ENCODE data around the gene TFF1.

Gene TFF1

DNA sequence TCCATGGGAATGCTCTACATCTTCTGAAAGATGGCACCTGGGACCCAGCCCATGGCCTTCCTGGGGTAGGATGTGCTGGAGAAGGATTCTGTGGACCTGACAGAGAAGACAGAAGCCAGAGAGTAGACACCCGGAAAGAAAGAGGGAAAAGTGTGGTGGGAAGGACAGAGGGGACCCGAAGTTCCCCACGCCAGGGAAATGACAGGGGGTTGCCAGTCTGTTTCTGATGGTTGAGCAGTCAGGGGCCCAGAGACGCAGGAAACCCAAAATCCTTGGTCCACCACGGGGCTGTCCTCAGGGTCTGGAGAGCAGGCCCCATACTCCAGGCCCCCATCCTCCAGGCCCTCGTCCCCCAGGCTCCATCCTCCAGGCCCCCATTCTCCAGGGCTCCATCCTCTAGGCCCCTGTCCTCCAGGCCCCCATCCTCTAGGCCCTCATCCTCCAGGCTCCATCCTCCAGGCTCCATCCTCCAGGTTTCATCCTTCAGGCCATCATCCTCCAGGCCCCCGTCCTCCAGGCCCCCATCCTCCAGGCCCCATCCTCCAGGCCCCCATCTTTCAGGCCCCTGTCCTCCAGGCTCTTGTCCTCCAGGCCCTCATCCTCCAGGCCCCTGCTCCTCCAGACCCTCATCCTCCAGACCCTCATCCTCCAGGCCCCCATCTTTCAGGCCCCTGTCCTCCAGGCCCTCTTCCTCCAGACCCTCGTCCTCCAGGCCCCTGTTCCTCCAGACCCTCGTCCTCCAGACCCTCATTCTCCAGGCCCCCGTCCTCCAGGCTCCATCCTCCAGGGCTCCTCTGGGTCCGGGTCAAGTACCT is 14.5 kb downstream of the TFF1 start:
- TF ChIP-seq, protein P1, sequence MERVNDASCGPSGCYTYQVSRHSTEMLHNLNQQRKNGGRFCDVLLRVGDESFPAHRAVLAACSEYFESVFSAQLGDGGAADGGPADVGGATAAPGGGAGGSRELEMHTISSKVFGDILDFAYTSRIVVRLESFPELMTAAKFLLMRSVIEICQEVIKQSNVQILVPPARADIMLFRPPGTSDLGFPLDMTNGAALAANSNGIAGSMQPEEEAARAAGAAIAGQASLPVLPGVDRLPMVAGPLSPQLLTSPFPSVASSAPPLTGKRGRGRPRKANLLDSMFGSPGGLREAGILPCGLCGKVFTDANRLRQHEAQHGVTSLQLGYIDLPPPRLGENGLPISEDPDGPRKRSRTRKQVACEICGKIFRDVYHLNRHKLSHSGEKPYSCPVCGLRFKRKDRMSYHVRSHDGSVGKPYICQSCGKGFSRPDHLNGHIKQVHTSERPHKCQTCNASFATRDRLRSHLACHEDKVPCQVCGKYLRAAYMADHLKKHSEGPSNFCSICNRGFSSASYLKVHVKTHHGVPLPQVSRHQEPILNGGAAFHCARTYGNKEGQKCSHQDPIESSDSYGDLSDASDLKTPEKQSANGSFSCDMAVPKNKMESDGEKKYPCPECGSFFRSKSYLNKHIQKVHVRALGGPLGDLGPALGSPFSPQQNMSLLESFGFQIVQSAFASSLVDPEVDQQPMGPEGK (CRISPR knock-in tag; IDR thresholded peaks at IDR 0.05; ENCODE audit: borderline replicate concordance) = no peak
- TF ChIP-seq ZNF70 (CRISPR knock-in tag; IDR thresholded peaks at IDR 0.05) (no peak), GLIS3 (CRISPR knock-in tag; IDR thresholded peaks at IDR 0.05) (no peak), TSHZ2 (CRISPR knock-in tag; IDR thresholded peaks at IDR 0.05) (no peak), ARNTL (CRISPR knock-in tag; IDR thresholded peaks at IDR 0.05; ENCODE audit: borderline replicate concordance, low read depth) (no peak), ESRRG (CRISPR knock-in tag; IDR thresholded peaks at IDR 0.05) (no peak), ZFP30 (CRISPR knock-in tag; IDR thresholded peaks at IDR 0.05) (no peak), TCF4 (CRISPR knock-in tag; IDR thresholded peaks at IDR 0.05; ENCODE audit: borderline replicate concordance) (no peak), CREB5 (CRISPR knock-in tag; IDR thresholded peaks at IDR 0.05; ENCODE audit: low read depth) (no peak), PPARA (CRISPR knock-in tag; IDR thresholded peaks at IDR 0.05; ENCODE audit: borderline replicate concordance) (no peak)
- no peak for ATAC-seq

GRCh38 chr21:42350927-42351426 is 15.4 kb downstream of the TFF1 start, which contains the start of gene TFF2:
TFF2 (minus strand) TSS chr21:42350994; CDS start chr21:42350957, 37 bp downstream.
- TF ChIP-seq CREB5 (CRISPR knock-in tag; IDR thresholded peaks at IDR 0.05; ENCODE audit: low read depth) (no peak), RARB (CRISPR knock-in tag; IDR thresholded peaks at IDR 0.05) (no peak), TSHZ2 (CRISPR knock-in tag; IDR thresholded peaks at IDR 0.05) (no peak), TOX (CRISPR knock-in tag; IDR thresholded peaks at IDR 0.05; ENCODE audit: borderline replicate concordance) (no peak), ZFP30 (CRISPR knock-in tag; IDR thresholded peaks at IDR 0.05) (no peak), TCF4 (CRISPR knock-in tag; IDR thresholded peaks at IDR 0.05; ENCODE audit: borderline replicate concordance) (no peak), ZFP3 (CRISPR knock-in tag; IDR thresholded peaks at IDR 0.05) (no peak), ARNTL (CRISPR knock-in tag; IDR thresholded peaks at IDR 0.05; ENCODE audit: borderline replicate concordance, low read depth) (no peak), ZNF8 (CRISPR knock-in tag; IDR thresholded peaks at IDR 0.05) (no peak), CSDC2 (CRISPR knock-in tag; IDR thresholded peaks at IDR 0.05) (no peak), GLIS3 (CRISPR knock-in tag; IDR thresholded peaks at IDR 0.05) (no peak), ZNF70 (CRISPR knock-in tag; IDR thresholded peaks at IDR 0.05) (no peak), CSRNP3 (CRISPR knock-in tag; IDR thresholded peaks at IDR 0.05) (no peak)
- no peak for ATAC-seq

Data from SK-N-SH treated with all-trans-retinoic acid at 6 μM for 48 hours (cell line).